Loucy (cell line): ENCODE results near the gene CLEC4C.

Experiments used
- H2AFZ ChIP-seq: fragments of 200-600 bp; sonication (generic); 2 replicates; pipeline ENCODE4 v1.6.0; 2016; ENCODE audit warnings: antibody characterized with exemption, mild to moderate bottlenecking, low read length, moderate library complexity
- H3F3A ChIP-seq: fragments of 200-600 bp; 2 replicates; pipeline ENCODE4 v1.6.0; 2016; ENCODE audit warnings: antibody characterized with exemption, low read depth, mild to moderate bottlenecking
- H3K27me3 ChIP-seq: fragments of 200-600 bp; sonication (generic); 2 replicates; pipeline ENCODE4 v1.6.1; 2014; ENCODE audit warnings: low read length, mild to moderate bottlenecking; ENCODE audit not compliant: insufficient read depth, poor library complexity, severe bottlenecking
- H3K36me3 ChIP-seq: fragments of 200-600 bp; sonication (generic); 2 replicates; pipeline ENCODE4 v1.6.1; 2016; ENCODE audit warnings: low read length; ENCODE audit not compliant: insufficient read depth
- H3K4me1 ChIP-seq: fragments of 200-600 bp; sonication (generic); 2 replicates; pipeline ENCODE4 v1.5.1; 2014; ENCODE audit warnings: low read length, mild to moderate bottlenecking; ENCODE audit not compliant: insufficient read depth, poor library complexity, severe bottlenecking
- H3K4me2 ChIP-seq: fragments of 200-600 bp; sonication (generic); 2 replicates; pipeline ENCODE4 v1.6.0; 2014; ENCODE audit warnings: antibody characterized with exemption, low read length, low read depth, mild to moderate bottlenecking; ENCODE audit not compliant: poor library complexity, severe bottlenecking
- H3K4me3 ChIP-seq: fragments of 200-600 bp; sonication (generic); 2 replicates; pipeline ENCODE4 v1.5.1; 2014; ENCODE audit warnings: low read length, mild to moderate bottlenecking, mixed read lengths; ENCODE audit not compliant: poor library complexity, severe bottlenecking
- H3K79me2 ChIP-seq: fragments of 200-600 bp; sonication (generic); 2 replicates; pipeline ENCODE4 v1.6.1; 2014; ENCODE audit warnings: low read length; ENCODE audit not compliant: insufficient read depth
- H3K9ac ChIP-seq: fragments of 200-600 bp; sonication (generic); 2 replicates; pipeline ENCODE4 v1.6.0; 2014; ENCODE audit warnings: mild to moderate bottlenecking, low read depth, low read length, moderate library complexity; ENCODE audit not compliant: poor library complexity, severe bottlenecking
- H3K9me2 ChIP-seq: fragments of 200-600 bp; sonication (generic); replicated peaks from 2 replicates; pipeline ENCODE4 v1.6.1; 2016; ENCODE audit warnings: low read depth, low read length, mixed read lengths
- H3K9me3 ChIP-seq: fragments of 200-600 bp; sonication (generic); 2 replicates; pipeline ENCODE4 v1.6.1; 2014; ENCODE audit warnings: mild to moderate bottlenecking, antibody characterized with exemption, low read length, low read depth; ENCODE audit not compliant: insufficient read depth
- H4K20me1 ChIP-seq: fragments of 200-600 bp; sonication (generic); 2 replicates; pipeline ENCODE4 v1.6.0; 2014; ENCODE audit warnings: antibody characterized with exemption, low read length, mild to moderate bottlenecking; ENCODE audit not compliant: insufficient read depth, poor library complexity, severe bottlenecking
- EZH2phosphoT487 ChIP-seq: fragments of 200-600 bp; IDR thresholded peaks from 2 replicates; pipeline ENCODE4 v1.6.1; 2018; ENCODE audit warnings: antibody characterized with exemption, mild to moderate bottlenecking, moderate library complexity, borderline replicate concordance
- TF ChIP-seq, protein P1 (sequence below): fragments of 200-600 bp; sonication (generic); conservative IDR thresholded peaks from 2 replicates; pipeline ENCODE4 v1.5.1; 2014; ENCODE audit warnings: mild to moderate bottlenecking, antibody characterized with exemption, low read length

Gene CLEC4C

DNA sequence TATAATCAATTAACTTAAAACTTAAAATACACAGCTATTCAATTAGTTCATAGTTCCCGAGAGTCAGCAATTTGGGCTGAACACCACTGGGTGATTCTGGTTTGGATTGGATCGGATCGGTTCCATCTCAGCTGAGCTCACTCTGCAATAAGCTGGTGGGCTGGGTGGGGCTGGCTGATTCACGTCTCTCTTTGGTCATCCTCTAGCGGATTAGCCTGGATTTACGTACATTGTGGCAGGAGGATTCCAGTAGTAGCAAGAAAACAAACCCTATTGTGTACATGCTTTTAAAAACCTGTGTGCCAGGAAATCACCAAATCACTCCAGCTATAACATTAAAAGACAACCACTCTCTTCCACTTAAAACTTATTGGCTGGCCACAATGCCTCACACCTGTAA, 3.2 kb upstream of the CLEC4C start:
- Histone ChIP-seq H3K36me3 (no peaks in the 10 kb centered on the region), H3K9me3 (no peaks in the 10 kb centered on the region), H2AFZ (no peak overlapping the region), H3K27me3 (no peaks in the 10 kb centered on the region), H3F3A (no peaks in the 10 kb centered on the region), H3K9ac (no peak overlapping the region), H3K4me2 (no peak overlapping the region), H3K4me3 (no peak overlapping the region), H3K9me2 (no peaks in the 10 kb centered on the region), H3K4me1 (peaks cover 6% of the 10 kb centered on the region), H4K20me1 (no peaks in the 10 kb centered on the region), H3K79me2 (no peaks in the 10 kb centered on the region)
- TF ChIP-seq, protein P1, sequence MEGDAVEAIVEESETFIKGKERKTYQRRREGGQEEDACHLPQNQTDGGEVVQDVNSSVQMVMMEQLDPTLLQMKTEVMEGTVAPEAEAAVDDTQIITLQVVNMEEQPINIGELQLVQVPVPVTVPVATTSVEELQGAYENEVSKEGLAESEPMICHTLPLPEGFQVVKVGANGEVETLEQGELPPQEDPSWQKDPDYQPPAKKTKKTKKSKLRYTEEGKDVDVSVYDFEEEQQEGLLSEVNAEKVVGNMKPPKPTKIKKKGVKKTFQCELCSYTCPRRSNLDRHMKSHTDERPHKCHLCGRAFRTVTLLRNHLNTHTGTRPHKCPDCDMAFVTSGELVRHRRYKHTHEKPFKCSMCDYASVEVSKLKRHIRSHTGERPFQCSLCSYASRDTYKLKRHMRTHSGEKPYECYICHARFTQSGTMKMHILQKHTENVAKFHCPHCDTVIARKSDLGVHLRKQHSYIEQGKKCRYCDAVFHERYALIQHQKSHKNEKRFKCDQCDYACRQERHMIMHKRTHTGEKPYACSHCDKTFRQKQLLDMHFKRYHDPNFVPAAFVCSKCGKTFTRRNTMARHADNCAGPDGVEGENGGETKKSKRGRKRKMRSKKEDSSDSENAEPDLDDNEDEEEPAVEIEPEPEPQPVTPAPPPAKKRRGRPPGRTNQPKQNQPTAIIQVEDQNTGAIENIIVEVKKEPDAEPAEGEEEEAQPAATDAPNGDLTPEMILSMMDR, result no peak
- TF ChIP-seq EZH2phosphoT487, result no peak

DNA sequence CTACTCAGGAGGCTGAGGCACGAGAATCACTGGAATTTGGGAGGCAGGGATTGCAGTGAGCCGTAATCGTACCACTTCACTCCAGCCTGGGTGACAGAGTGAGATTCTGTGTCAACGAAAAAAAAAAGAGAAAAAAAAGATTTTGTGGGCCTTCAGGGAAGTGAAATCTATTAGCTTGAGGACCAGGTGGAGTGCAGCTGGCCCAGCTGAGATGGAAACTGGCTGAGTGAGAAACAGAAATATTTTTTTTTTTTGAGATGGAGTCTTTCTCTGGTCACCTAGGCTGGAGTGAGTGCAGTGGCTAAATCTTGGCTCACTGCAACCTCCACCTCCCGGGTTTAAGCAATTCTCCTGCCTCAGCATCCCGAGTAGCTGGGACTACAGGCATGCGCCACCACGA, 2.3 kb upstream of the CLEC4C start:
- no peak overlapping the region for H3K4me2 ChIP-seq
- H3K9ac ChIP-seq, result no peak overlapping the region

DNA sequence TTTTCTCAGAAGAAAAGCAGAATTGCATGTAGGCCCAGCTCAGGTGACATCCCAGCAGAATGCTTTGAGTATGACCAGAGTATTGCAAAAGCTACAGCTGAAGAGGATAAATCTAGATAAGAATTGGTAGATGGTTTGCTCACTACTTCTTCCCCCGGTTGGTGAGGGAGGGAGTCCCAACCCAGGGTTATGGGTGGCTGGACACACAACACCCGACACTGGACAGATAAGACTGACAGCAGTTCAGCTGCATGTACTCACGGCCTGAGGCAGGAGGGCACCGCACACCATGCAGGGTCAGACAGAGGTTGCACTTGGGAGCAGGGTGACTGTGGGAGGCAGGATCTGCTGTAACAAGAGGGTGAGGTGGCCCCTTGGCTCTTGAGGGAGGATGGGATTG, 1.7 kb upstream of the CLEC4C start:
- Histone ChIP-seq H3K79me2 (no peaks in the 10 kb centered on the region), H3K9me2 (no peaks in the 10 kb centered on the region), H3K27me3 (no peaks in the 10 kb centered on the region), H2AFZ (no peak overlapping the region), H3K36me3 (no peaks in the 10 kb centered on the region), H4K20me1 (no peaks in the 10 kb centered on the region), H3K9me3 (no peaks in the 10 kb centered on the region), H3K9ac (no peak overlapping the region), H3K4me3 (no peak overlapping the region), H3K4me1 (peaks cover 6% of the 10 kb centered on the region), H3F3A (no peaks in the 10 kb centered on the region), H3K4me2 (no peak overlapping the region)
- TF ChIP-seq, protein P1, result no peak
- no peak for TF ChIP-seq EZH2phosphoT487

More for the DNA sequence above, 2.3 kb upstream of the CLEC4C start:
- no peak overlapping the region for H3K4me3 ChIP-seq
- H3K4me1 ChIP-seq, result peaks cover 6% of the 10 kb centered on the region
- no peaks in the 10 kb centered on the region for H3F3A ChIP-seq
- H3K9me2 ChIP-seq, result no peaks in the 10 kb centered on the region
- H3K36me3 ChIP-seq, result no peaks in the 10 kb centered on the region
- no peak overlapping the region for H2AFZ ChIP-seq
- no peaks in the 10 kb centered on the region for H3K9me3 ChIP-seq
- H3K79me2 ChIP-seq, result no peaks in the 10 kb centered on the region
- TF ChIP-seq, protein P1, result no peak
- no peak for TF ChIP-seq EZH2phosphoT487
- no peaks in the 10 kb centered on the region for H3K27me3 ChIP-seq
- H4K20me1 ChIP-seq, result no peaks in the 10 kb centered on the region
